HEK293T (cell line): Measurements from ENCODE around the gene CDH4.

Source experiments
- BHLHE40 ChIP-seq: fragments of 450-650 bp; IDR thresholded peaks from 2 replicates; pipeline ENCODE4 v1.6.1; 2016; ENCODE audit warnings: mild to moderate bottlenecking, moderate library complexity, borderline replicate concordance
- CTBP1 ChIP-seq: fragments of 450-650 bp; IDR thresholded peaks from 2 replicates; pipeline ENCODE4 v1.6.1; 2016; ENCODE audit warnings: borderline replicate concordance
- ELF4 ChIP-seq: fragments of 450-650 bp; IDR thresholded peaks from 2 replicates; pipeline ENCODE4 v1.6.1; 2017; ENCODE audit warnings: antibody characterized with exemption
- FOXA1 ChIP-seq: fragments of 450-650 bp; IDR thresholded peaks from 2 replicates; pipeline ENCODE4 v1.6.1; 2016; ENCODE audit warnings: mild to moderate bottlenecking
- FOXK2 ChIP-seq: fragments of 450-650 bp; IDR thresholded peaks from 2 replicates; pipeline ENCODE4 v1.6.1; 2016; ENCODE audit warnings: mild to moderate bottlenecking
- FOXM1 ChIP-seq: fragments of 450-650 bp; IDR thresholded peaks from 2 replicates; pipeline ENCODE4 v1.6.1; 2017; ENCODE audit warnings: mild to moderate bottlenecking, borderline replicate concordance
- L3MBTL2 ChIP-seq: fragments of 450-650 bp; conservative IDR thresholded peaks from 2 replicates; pipeline ENCODE4 v1.6.1; 2016; ENCODE audit warnings: mild to moderate bottlenecking
- NFRKB ChIP-seq: fragments of 450-650 bp; IDR thresholded peaks from 2 replicates; pipeline ENCODE4 v1.6.1; 2016; ENCODE audit warnings: mild to moderate bottlenecking, moderate library complexity
- PKNOX1 ChIP-seq: fragments of 450-650 bp; IDR thresholded peaks from 2 replicates; pipeline ENCODE4 v1.6.1; 2016
- SP1 ChIP-seq: fragments of 450-650 bp; IDR thresholded peaks from 2 replicates; pipeline ENCODE4 v1.6.1; 2017
- SUZ12 ChIP-seq: fragments of 450-650 bp; IDR thresholded peaks from 2 replicates; pipeline ENCODE4 v1.6.1; 2016; ENCODE audit warnings: mild to moderate bottlenecking
- TARDBP ChIP-seq: fragments of 450-650 bp; IDR thresholded peaks from 2 replicates; pipeline ENCODE4 v1.6.1; 2016
- ZNF384 ChIP-seq: fragments of 450-650 bp; IDR thresholded peaks from 2 replicates; pipeline ENCODE4 v1.6.1; 2016

DNA sequence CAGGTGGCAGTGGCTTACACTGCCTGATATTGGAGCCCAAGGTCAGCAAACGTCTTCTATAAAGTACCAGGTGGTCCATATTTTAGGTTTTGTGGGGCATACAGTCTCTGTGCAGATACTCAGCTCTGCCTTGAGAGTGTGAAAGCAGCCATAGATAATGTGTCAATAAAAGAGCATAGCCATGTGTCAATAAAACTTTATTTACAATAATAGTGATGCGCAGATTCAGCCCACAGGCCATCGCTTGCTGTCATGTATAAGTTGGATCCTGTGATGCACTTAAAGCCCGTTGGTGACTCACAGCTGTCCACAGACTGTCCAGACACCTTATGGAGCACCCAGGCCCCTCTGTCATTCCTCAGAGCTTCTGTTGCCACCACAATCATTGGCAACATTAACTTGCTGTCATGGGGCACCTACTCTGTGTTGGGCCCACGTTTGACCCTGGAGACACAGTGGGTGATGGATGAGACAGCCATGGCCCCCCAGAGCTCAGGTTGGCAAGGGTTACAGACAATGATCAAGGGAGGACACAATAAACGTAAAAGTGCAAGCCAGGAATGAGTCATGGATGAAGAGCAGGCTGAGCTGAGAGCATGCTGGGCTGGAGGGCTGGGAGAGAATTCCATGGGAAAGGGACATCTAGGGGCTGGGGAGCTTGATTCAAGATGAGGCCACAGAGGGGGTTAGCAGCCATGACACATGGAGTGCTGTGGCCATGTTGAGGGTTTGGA lies 640.0 kb downstream of the CDH4 start:
- TF ChIP-seq SP1 (no peak), TARDBP (no peak), NFRKB (no peak), PKNOX1 (no peak), FOXA1 (no peak), ZNF384 (no peak), CTBP1 (no peak), L3MBTL2 (no peak), ELF4 (no peak), SUZ12 (no peak), FOXM1 (no peak), FOXK2 (no peak), BHLHE40 (no peak)
